ENCODE data around the gene PSD4. TPM values are rescaled to one million over a fixed set of nuclear protein-coding genes. Genes with fewer than 3 reads are reported as not detected.

The PSD4 gene
- total RNA-seq, 1 donor, result 4.7 TPM

DNA sequence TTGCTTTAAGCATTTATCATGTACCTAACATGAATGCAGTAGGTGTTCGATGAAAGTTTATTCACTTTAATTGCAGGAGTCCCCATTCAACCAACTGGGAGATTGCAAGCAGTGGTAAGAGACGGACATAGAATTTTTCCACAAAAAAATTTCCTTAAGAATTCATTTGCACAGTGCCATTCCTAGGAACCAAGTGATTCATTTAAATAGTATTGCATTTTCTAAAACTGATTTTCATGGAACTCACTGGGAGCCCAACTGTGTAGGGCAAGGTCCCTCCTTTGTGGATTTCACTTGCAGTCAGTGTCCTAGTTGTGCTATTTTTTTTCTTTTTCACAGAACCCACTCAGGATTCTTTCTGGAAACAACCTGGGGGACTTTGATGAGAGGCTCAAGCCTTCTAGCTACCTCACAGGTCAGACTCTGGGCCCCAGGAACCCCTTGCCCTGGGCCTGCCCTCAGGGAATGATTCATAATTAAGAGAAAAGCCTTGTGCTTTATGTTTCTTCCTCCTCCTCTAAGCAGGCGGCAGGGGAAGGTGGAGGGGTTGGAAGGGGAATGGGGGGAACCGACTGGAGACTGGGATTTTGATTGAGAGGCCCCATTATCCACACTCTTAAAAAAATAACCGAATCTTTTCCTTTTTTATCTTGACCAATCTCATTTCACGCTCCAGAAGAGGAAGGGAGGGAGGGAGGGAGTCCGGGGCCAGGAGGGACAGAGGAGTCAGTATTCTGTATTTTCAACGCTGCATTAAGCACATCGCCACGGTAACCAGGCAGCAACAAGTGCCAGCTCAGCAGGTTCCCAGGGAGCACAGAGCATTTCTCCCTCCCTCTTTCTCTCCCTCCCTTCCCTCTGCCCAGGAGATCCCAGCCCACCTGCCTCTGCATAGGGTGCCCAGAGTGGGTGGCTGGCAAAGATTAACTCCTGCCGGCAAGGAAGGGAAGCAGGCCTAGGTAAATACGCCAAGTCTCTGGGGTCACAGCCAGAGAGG, 51.8 kb downstream of the PSD4 start:
- no peak overlapping the region for H3K4me3 ChIP-seq (ENCODE audit: low read depth, low read length)
- TF ChIP-seq, protein P1, sequence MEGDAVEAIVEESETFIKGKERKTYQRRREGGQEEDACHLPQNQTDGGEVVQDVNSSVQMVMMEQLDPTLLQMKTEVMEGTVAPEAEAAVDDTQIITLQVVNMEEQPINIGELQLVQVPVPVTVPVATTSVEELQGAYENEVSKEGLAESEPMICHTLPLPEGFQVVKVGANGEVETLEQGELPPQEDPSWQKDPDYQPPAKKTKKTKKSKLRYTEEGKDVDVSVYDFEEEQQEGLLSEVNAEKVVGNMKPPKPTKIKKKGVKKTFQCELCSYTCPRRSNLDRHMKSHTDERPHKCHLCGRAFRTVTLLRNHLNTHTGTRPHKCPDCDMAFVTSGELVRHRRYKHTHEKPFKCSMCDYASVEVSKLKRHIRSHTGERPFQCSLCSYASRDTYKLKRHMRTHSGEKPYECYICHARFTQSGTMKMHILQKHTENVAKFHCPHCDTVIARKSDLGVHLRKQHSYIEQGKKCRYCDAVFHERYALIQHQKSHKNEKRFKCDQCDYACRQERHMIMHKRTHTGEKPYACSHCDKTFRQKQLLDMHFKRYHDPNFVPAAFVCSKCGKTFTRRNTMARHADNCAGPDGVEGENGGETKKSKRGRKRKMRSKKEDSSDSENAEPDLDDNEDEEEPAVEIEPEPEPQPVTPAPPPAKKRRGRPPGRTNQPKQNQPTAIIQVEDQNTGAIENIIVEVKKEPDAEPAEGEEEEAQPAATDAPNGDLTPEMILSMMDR (IDR thresholded peaks at IDR 0.05; ENCODE audit: insufficient read depth, low read depth, low read length), result no peak
- DNase-seq (ENCODE audit: low read depth), result peak; percentile 39

- TF ChIP-seq, protein P1 (IDR thresholded peaks at IDR 0.05; ENCODE audit: insufficient read depth, low read depth, low read length), result no peak
- no peak for DNase-seq (ENCODE audit: low read depth)
- H3K4me3 ChIP-seq (ENCODE audit: low read depth, low read length), result no peak overlapping the region
Observed at GRCh38 chr2:113226462-113226861, 52.7 kb downstream of the PSD4 start.

DNA sequence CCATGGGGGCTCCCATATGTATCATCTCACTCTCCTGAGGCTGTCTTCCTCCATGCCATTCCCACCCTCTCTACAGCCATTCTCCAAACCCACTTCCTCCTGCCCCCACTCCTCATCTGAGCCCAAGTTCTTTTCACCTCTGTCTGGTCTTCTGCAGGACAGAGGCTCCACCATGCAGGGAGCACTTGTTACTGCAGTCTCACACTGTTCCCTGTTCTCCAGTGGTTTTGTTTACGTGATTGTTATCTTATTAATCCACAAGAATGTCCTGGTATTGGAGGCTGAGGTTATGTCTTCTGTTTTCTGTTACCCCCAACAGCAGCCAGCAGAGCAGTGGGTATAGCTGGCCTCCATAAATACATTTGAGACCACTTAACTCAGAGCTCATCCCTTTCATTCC, 53.5 kb downstream of the PSD4 start:
- no peak overlapping the region for H3K4me3 ChIP-seq (ENCODE audit: low read depth, low read length)
- TF ChIP-seq, protein P1 (IDR thresholded peaks at IDR 0.05; ENCODE audit: insufficient read depth, low read depth, low read length), result peak; percentile 47
- peak; percentile 87 for DNase-seq (ENCODE audit: low read depth)

DNA sequence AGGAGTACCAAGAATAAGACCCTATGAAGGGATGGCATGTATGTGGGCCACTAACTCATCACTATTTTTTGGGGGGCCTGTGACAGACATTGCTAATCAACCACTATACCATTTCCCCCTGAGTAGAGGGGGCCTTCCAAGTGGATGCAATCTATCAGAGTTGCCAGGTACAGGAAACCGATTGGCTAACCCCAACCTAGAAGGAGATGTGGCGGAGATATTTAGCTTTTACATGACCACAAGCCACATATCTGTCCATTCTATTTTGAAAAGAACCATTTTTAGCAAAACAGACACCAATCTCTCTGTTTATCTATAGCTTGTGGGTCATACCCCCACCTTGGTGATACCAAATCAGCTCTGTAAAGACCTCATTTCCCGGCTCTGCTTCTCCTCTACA, 53.9 kb downstream of the PSD4 start:
- no peak overlapping the region for H3K4me3 ChIP-seq (ENCODE audit: low read depth, low read length)
- TF ChIP-seq, protein P1 (IDR thresholded peaks at IDR 0.05; ENCODE audit: insufficient read depth, low read depth, low read length), result no peak
- DNase-seq (ENCODE audit: low read depth), result no peak

DNA sequence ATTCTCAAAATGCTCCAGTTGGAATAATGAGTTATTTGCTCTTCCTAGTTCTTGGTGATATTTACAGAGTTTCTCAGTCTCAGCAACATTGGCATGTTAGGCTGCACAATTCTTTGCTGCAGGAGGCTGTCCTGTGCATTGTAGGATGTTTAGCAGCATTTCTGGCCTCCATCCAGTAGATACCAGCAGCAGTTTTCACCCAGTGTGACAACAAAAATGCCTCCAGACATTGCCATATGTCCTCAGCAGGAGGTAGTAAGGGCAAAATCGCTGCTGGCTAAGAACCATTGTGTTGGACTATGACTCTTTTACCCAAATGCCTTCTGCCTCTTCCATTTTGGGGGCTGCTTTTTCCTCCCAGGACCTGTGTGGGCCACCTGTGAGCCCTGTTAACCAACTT, 54.6 kb downstream of the PSD4 start:
- H3K4me3 ChIP-seq (ENCODE audit: low read depth, low read length), result no peak overlapping the region
- no peak for DNase-seq (ENCODE audit: low read depth)
- TF ChIP-seq, protein P1 (IDR thresholded peaks at IDR 0.05; ENCODE audit: insufficient read depth, low read depth, low read length), result no peak

GRCh38 chr2:113228991-113229716, 55.4 kb downstream of the PSD4 start:
- peak; percentile 35 for DNase-seq (ENCODE audit: low read depth)
- TF ChIP-seq, protein P1 (IDR thresholded peaks at IDR 0.05; ENCODE audit: insufficient read depth, low read depth, low read length), result peak; percentile 16
- no peak overlapping the region for H3K4me3 ChIP-seq (ENCODE audit: low read depth, low read length)
